ENCODE measurements around the gene TMEM225B.

GRCh38 chr7:99563650-99564049 lies 34.4 kb upstream of the TMEM225B start:
- TF ChIP-seq CTCF (IDR thresholded peaks at IDR 0.05) (no peak), POLR2A (IDR thresholded peaks at IDR 0.05) (no peak), EP300 (IDR thresholded peaks at IDR 0.05) (no peak)

Measured in ovary (tissue), 3 donors.